GM12891 (cell line): ENCODE measurements around the gene ZNF346.

Experiments
- PAX5 ChIP-seq: IDR thresholded peaks from 2 replicates; pipeline ENCODE4 v1.6.1; 2011; ENCODE audit warnings: low read length, moderate library complexity, mild to moderate bottlenecking; ENCODE audit not compliant: insufficient read depth, severe bottlenecking
- POLR2A ChIP-seq: IDR thresholded peaks from 2 replicates; pipeline ENCODE4 v1.6.1; 2011; ENCODE audit warnings: low read depth, low read length, control low read depth
- POLR2AphosphoS5 ChIP-seq: IDR thresholded peaks from 2 replicates; pipeline ENCODE4 v1.6.1; 2011; ENCODE audit warnings: low read depth, low read length, control low read depth
- POU2F2 ChIP-seq: IDR thresholded peaks from 2 replicates; pipeline ENCODE4 v1.6.1; 2011; ENCODE audit warnings: low read depth, mild to moderate bottlenecking, control low read depth, low read length, moderate library complexity
- SPI1 ChIP-seq: IDR thresholded peaks from 2 replicates; pipeline ENCODE4 v1.6.1; 2011; ENCODE audit warnings: low read depth, low read length, control low read depth
- TAF1 ChIP-seq: IDR thresholded peaks from 2 replicates; pipeline ENCODE4 v1.6.1; 2011; ENCODE audit warnings: low read depth, low read length, control low read depth

DNA sequence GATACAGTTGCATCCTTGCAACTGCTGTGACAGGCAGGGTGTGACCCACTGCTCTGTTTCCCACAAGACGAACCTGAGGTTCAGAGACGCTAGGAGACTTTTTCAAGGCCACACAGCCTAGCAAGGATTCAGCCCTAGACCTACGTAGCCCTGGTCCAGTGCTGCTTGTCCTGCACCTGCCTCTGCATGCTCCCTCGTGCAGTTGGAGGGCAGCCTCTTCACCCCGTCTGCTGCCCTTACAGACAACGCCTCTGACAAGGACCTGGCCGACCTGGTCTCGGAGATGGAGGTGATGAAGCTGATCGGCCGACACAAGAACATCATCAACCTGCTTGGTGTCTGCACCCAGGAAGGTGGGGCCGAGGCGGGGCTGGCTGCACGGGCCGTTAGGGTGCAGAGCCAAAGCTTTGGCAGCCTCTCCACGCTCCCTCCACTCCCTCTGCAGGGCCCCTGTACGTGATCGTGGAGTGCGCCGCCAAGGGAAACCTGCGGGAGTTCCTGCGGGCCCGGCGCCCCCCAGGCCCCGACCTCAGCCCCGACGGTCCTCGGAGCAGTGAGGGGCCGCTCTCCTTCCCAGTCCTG, 72.7 kb downstream of the ZNF346 start:
- TF ChIP-seq POLR2A: no peak
- TF ChIP-seq POLR2AphosphoS5: no peak
- TF ChIP-seq SPI1: no peak
- TF ChIP-seq TAF1: no peak
- no peak for TF ChIP-seq POU2F2
- TF ChIP-seq PAX5: no peak
